Measurements from ENCODE around the gene UNC119.
"Not testable (repeated sequence)": the region's sequence is repeated elsewhere in the genome, so short reads cannot be mapped to it uniquely, and the experiment has no call there.

GRCh38 chr17:28576016-28576415 lies 23.6 kb upstream of the UNC119 start:
- not testable (repeated sequence) for TF ChIP-seq POLR2A, CTCF (IDR thresholded peaks at IDR 0.05)

All from adrenal gland (tissue), 5 donors.